SK-N-SH (cell line): Measurements from ENCODE around the gene GRIN2C. TPM values are rescaled to one million over a fixed set of nuclear protein-coding genes. Genes with fewer than 3 reads are reported as not detected.

Experiments used
- CTCF ChIA-PET: fragments of 300-600, 350-600 bp; formaldehyde crosslinking; extraction: SDS; loops from one replicate; lab custom pipeline; 2021; lab: Yijun Ruan, JAX
- POLR2A ChIA-PET: fragments of 350-600 bp; sonication (Branson Sonifier 250); formaldehyde crosslinking; extraction: SDS; loops from one replicate; lab custom pipeline; 2020; ENCODE audit warnings: antibody characterized with exemption, inconsistent platforms; lab: Yijun Ruan, JAX
- DNase-seq: peaks from one replicate; pipeline ENCODE4 v3.0.0; 2012
- H2AFZ ChIP-seq: fragments of 200-600 bp; sonication (generic); 2 replicates; pipeline ENCODE4 v1.8.1; 2016; ENCODE audit warnings: antibody characterized with exemption, mild to moderate bottlenecking, low read depth
- H3F3A ChIP-seq: fragments of 200-600 bp; sonication (generic); replicated peaks from 2 replicates; pipeline ENCODE3; 2016; ENCODE audit warnings: antibody characterized with exemption, mild to moderate bottlenecking; ENCODE audit not compliant: insufficient read depth
- H3K27ac ChIP-seq, 2 experiments: fragments of 200-500 bp in 1 of 2; fragments of 200-600 bp in 1 of 2; sonication (Bioruptor generic) in 1 of 2; sonication (generic), shearing (Covaris generic) in 1 of 2; 2 replicates each; pipeline versions ENCODE4 v1.5.1 to v1.6.1; 2014 to 2016; ENCODE audit warnings: low read depth in 2 of 2, inconsistent platforms in 1 of 2, low read length in 1 of 2, mild to moderate bottlenecking in 1 of 2, mixed read lengths in 1 of 2
- H3K27me3 ChIP-seq: fragments of 200-600 bp; sonication (generic), shearing (Covaris generic); 2 replicates; pipeline ENCODE4 v1.6.1; 2016; ENCODE audit warnings: mixed run types; ENCODE audit not compliant: insufficient read depth
- H3K36me3 ChIP-seq, 2 experiments: fragments of 200-500 bp in 1 of 2; fragments of 200-600 bp in 1 of 2; sonication (Bioruptor generic) in 1 of 2; sonication (generic) in 1 of 2; replicated peaks in 1 of 2; 2 replicates each; pipeline versions ENCODE3 to v1.5.1; 2014 to 2016; ENCODE audit warnings: low read length in 1 of 2, mild to moderate bottlenecking in 1 of 2; ENCODE audit not compliant: insufficient read depth in 2 of 2, control insufficient read depth in 1 of 2
- H3K4me1 ChIP-seq, 2 experiments: fragments of 200-500 bp in 1 of 2; fragments of 200-600 bp in 1 of 2; sonication (Bioruptor generic) in 1 of 2; sonication (generic), shearing (Covaris generic) in 1 of 2; 2 replicates each; pipeline versions ENCODE4 v1.5.1 to v1.6.1; 2014 to 2016; ENCODE audit warnings: low read depth in 1 of 2, low read length in 1 of 2, mixed run types in 1 of 2; ENCODE audit not compliant: insufficient read depth in 2 of 2, control insufficient read depth in 1 of 2
- H3K4me2 ChIP-seq: fragments of 200-600 bp; sonication (generic), shearing (Covaris generic); 2 replicates; pipeline ENCODE4 v1.6.1; 2017; ENCODE audit warnings: mixed run types
- H3K4me3 ChIP-seq, 2 experiments: fragments of 200-500 bp in 1 of 2; fragments of 200-600 bp in 1 of 2; sonication (Bioruptor generic) in 1 of 2; sonication (generic), shearing (Covaris generic) in 1 of 2; 2 replicates each; pipeline versions ENCODE4 v1.5.1 to v1.8.1; 2014 to 2016; ENCODE audit warnings: low read depth in 2 of 2, inconsistent platforms in 1 of 2, low read length in 1 of 2, mild to moderate bottlenecking in 1 of 2, mixed read lengths in 1 of 2, moderate library complexity in 1 of 2
- H3K79me2 ChIP-seq: fragments of 200-600 bp; sonication (generic); 2 replicates; pipeline ENCODE4 v1.8.1; 2017; ENCODE audit warnings: mild to moderate bottlenecking; ENCODE audit not compliant: insufficient read depth
- H3K9ac ChIP-seq: fragments of 200-600 bp; sonication (generic); 2 replicates; pipeline ENCODE4 v1.6.1; 2017; ENCODE audit warnings: mixed run types
- H3K9me2 ChIP-seq: fragments of 200-600 bp; sonication (generic); 2 replicates; pipeline ENCODE4 v1.6.1; 2017; ENCODE audit warnings: mixed run types
- H3K9me3 ChIP-seq: fragments of 200-600 bp; sonication (generic); 2 replicates; pipeline ENCODE4 v1.6.1; 2017; ENCODE audit warnings: mixed run types, mild to moderate bottlenecking, moderate library complexity
- H4K20me1 ChIP-seq: fragments of 200-600 bp; sonication (generic); 2 replicates; pipeline ENCODE4 v1.6.1; 2017; ENCODE audit warnings: mild to moderate bottlenecking, mixed run types; ENCODE audit not compliant: insufficient read depth
- CTCF ChIP-seq: fragments of 200-600 bp; sonication (generic); IDR thresholded peaks from 2 replicates; pipeline ENCODE4 v1.6.1; 2017; ENCODE audit warnings: antibody characterized with exemption, mild to moderate bottlenecking, moderate library complexity
- EZH2phosphoT487 ChIP-seq: fragments of 200-600 bp; sonication (generic); IDR thresholded peaks from 2 replicates; pipeline ENCODE4 v1.6.1; 2017; ENCODE audit warnings: low read depth, mixed run types, mild to moderate bottlenecking, antibody characterized with exemption, moderate library complexity, borderline replicate concordance
- FOXM1 ChIP-seq: IDR thresholded peaks from 2 replicates; pipeline ENCODE4 v1.4.0; 2012; ENCODE audit warnings: low read depth, mild to moderate bottlenecking
- GATA2 ChIP-seq: sonication (generic); formaldehyde crosslinking; IDR thresholded peaks from 2 replicates; pipeline ENCODE4 v1.5.0; 2020; ENCODE audit warnings: mild to moderate bottlenecking, missing genetic modification reagents
- MEF2A ChIP-seq: IDR thresholded peaks from 2 replicates; pipeline ENCODE4 v1.4.0; 2012; ENCODE audit warnings: low read depth, borderline replicate concordance
- PBX3 ChIP-seq: IDR thresholded peaks from 2 replicates; pipeline ENCODE4; 2012
- ZBTB33 ChIP-seq: IDR thresholded peaks from 2 replicates; pipeline ENCODE4 v1.4.0; 2012; ENCODE audit warnings: low read depth, borderline replicate concordance
- WGBS: methylation state at CpG from one replicate; pipeline ENCODE4 v1.1.6; 2017; ENCODE audit warnings: low lambda C conversion rate; 5-methylcytosine and 5-hydroxymethylcytosine counted together
- polyA plus RNA-seq, 3 experiments: library from polyadenylated mRNA; depleted of rRNA; stranded (reverse); fragments of >200 nt; gene quantifications; 2 replicates each; pipeline ENCODE4 v1.2.3, GENCODE V29; 2012
- TF ChIP-seq, protein P1 (sequence below): IDR thresholded peaks from 2 replicates; pipeline ENCODE4 v1.6.1; 2012; ENCODE audit warnings: mild to moderate bottlenecking, low read depth, low read length, moderate library complexity

Gene GRIN2C
- polyA plus RNA-seq, 1 of the 3 experiments (the other 2 are of a cell fraction): 0.39 TPM

DNA sequence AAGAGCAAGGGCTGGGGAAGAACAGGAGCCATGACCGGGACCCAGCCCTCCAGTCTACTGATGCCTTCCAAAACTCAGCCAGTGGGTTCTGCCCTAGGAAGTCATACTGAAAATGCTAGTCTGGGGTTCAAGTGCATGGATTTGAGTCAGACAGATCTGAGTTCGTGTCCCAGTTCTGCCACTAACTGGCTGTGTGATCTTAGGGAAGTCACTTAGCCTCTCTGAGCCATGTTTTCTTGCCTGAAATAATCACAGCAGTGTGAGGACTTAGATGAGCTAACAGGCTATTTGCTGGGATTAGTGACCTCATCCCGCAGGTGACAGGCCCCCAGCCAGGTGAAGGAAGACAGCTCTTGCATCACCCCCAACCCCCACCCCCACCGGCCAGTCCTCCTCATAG is 4.4 kb downstream of the GRIN2C start:
- Histone ChIP-seq H2AFZ (no peak overlapping the region), H3K4me3 (no peak overlapping the region), H3K9me3 (no peaks in the 10 kb centered on the region), H3F3A (no peaks in the 10 kb centered on the region), H3K4me2 (no peak overlapping the region), H4K20me1 (peaks cover 4% of the 10 kb centered on the region; the same call in 1 of the 2 replicates), H3K27ac (no peak overlapping the region), H3K4me1 (peaks cover 0 to 6% of the 10 kb centered on the region in 2 experiments; a peak in 2 of 4 replicates), H3K9ac (no peak overlapping the region), H3K9me2 (no peaks in the 10 kb centered on the region), H3K27me3 (peaks cover 61% of the 10 kb centered on the region), H3K36me3 (no peaks in the 10 kb centered on the region), H3K79me2 (no peaks in the 10 kb centered on the region)
- CTCF ChIA-PET: interaction anchor here (1.3 to 98.1 kb wide), 4 partner anchors 4 to 110 kb away, joined by 3 to 3869 read pairs (median 1939); partner anchors contain the start of genes FDXR, GRIN2C and NAT9
- DNase-seq: no peak
- TF ChIP-seq, protein P1, sequence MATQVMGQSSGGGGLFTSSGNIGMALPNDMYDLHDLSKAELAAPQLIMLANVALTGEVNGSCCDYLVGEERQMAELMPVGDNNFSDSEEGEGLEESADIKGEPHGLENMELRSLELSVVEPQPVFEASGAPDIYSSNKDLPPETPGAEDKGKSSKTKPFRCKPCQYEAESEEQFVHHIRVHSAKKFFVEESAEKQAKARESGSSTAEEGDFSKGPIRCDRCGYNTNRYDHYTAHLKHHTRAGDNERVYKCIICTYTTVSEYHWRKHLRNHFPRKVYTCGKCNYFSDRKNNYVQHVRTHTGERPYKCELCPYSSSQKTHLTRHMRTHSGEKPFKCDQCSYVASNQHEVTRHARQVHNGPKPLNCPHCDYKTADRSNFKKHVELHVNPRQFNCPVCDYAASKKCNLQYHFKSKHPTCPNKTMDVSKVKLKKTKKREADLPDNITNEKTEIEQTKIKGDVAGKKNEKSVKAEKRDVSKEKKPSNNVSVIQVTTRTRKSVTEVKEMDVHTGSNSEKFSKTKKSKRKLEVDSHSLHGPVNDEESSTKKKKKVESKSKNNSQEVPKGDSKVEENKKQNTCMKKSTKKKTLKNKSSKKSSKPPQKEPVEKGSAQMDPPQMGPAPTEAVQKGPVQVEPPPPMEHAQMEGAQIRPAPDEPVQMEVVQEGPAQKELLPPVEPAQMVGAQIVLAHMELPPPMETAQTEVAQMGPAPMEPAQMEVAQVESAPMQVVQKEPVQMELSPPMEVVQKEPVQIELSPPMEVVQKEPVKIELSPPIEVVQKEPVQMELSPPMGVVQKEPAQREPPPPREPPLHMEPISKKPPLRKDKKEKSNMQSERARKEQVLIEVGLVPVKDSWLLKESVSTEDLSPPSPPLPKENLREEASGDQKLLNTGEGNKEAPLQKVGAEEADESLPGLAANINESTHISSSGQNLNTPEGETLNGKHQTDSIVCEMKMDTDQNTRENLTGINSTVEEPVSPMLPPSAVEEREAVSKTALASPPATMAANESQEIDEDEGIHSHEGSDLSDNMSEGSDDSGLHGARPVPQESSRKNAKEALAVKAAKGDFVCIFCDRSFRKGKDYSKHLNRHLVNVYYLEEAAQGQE: no peak
- no peak for TF ChIP-seq FOXM1
- no peak for TF ChIP-seq CTCF
- TF ChIP-seq GATA2 (CRISPR knock-in tag): no peak
- TF ChIP-seq EZH2phosphoT487: no peak
- 76% methylated on average over 4 of the region's 4 CpGs for WGBS
- POLR2A ChIA-PET: interaction anchor here (1.6 kb wide), 1 partner anchor 18 kb away, joined by 5 read pairs; the partner anchor contains the start of gene FDXR

DNA sequence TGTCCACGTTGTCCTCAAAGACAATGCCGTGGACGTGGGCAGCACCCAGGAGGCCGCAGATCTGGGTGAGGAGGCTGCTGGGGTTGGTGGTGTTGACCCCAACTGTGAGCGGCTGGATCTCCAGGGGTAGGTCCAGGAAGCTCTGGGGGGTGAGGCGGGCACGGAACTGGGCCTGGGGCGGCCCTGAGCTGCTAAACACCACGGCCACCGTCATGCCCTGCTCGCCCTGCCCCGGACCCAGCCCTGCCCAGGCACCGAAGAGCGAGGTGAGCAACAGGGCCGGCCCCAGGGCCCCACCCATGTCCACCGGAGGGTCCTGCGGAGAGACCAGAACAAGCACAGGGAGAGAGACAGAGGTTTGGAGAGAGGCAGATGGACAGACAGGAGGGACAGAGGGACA is 4.9 kb downstream of the GRIN2C start:
- Histone ChIP-seq H3F3A (no peaks in the 10 kb centered on the region), H3K9me2 (no peaks in the 10 kb centered on the region), H3K27ac (no peak overlapping the region), H2AFZ (no peak overlapping the region), H3K79me2 (no peaks in the 10 kb centered on the region), H3K4me1 (peaks cover 0 to 2% of the 10 kb centered on the region in 2 experiments; a peak in 1 of 4 replicates), H3K36me3 (no peaks in the 10 kb centered on the region), H3K4me3 (no peak overlapping the region), H3K27me3 (peaks cover 58% of the 10 kb centered on the region), H3K4me2 (no peak overlapping the region), H4K20me1 (no peaks in the 10 kb centered on the region; the same call in 1 of the 2 replicates), H3K9ac (no peak overlapping the region), H3K9me3 (no peaks in the 10 kb centered on the region)
- TF ChIP-seq FOXM1: no peak
- no peak for TF ChIP-seq PBX3
- TF ChIP-seq MEF2A: no peak
- no peak for TF ChIP-seq ZBTB33
- ChIA-PET CTCF (interaction anchor here (1.3 to 98.1 kb wide), 3 partner anchors 5 to 52 kb away, joined by 3 to 3869 read pairs (median 3869); partner anchors contain the start of genes FDXR, GRIN2C and NAT9), POLR2A (interaction anchor here (1.6 kb wide), 1 partner anchor 19 kb away, joined by 5 read pairs; the partner anchor contains the start of gene FDXR)
- WGBS: 74% methylated on average over 15 of the region's 17 CpGs
- DNase-seq: no peak
